ENCODE data around the gene JUN. TPM values are rescaled to one million over a fixed set of nuclear protein-coding genes. Genes with fewer than 3 reads are reported as not detected.

The JUN gene
- total and polyA plus RNA-seq, 2 of the 13 experiments (the other 11 are each of a cell fraction or from before 2014, with no cell fraction given), result 18.2 to 22.3 TPM

DNA sequence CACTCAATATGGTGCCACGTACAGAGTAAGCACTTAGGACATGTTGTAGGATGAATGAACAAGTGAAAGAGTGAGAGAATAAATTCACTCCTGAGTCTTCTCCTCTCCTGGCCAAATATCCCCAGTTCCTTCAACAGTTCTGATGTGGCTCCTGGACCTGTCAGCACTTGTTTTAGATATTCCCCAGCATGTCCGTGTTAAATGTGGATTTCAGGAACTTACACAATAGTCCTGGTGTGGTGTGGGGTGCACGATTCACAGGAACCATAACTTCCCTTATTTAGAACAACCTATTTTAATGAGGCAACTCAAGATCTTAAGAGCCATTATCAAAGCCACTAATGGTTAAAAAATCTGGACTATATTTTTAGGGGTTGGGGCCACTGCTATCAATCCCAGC is 45.0 kb downstream of the JUN start:
- Histone ChIP-seq H3K4me1 (ENCODE audit: insufficient read depth, low read length) (peaks cover 17% of the 10 kb centered on the region), H3K79me2 (ENCODE audit: insufficient read depth, low read length) (no peaks in the 10 kb centered on the region), H3K9ac (ENCODE audit: insufficient read depth, low read depth, low read length) (no peak overlapping the region), H3K27ac (ENCODE audit: extremely low read length, insufficient read depth, low read length) (no peak overlapping the region), H3K4me3 (replicated peaks in 1 of 3; ENCODE audit: insufficient read depth in 1 of 3, low read depth in 2 of 3, low read length in 3 of 3) (no peak overlapping the region), H4K20me1 (ENCODE audit: insufficient read depth, low read length) (no peaks in the 10 kb centered on the region), H2AFZ (ENCODE audit: low read length) (no peak overlapping the region), H3K4me2 (ENCODE audit: low read depth, low read length) (no peak overlapping the region), H3K9me3 (ENCODE audit: low read length) (no peaks in the 10 kb centered on the region), H3K36me3 (replicated peaks in 1 of 2; ENCODE audit: control insufficient read depth in 1 of 2, insufficient read depth in 2 of 2, low read length in 2 of 2) (no peaks in the 10 kb centered on the region), H3K27me3 (ENCODE audit: control insufficient read depth in 1 of 2, insufficient read depth in 2 of 2, low read length in 2 of 2) (peaks cover 0 to 5% of the 10 kb centered on the region in 2 experiments; a peak in 1 of 5 replicates)
- no peak for FAIRE-seq
- TF ChIP-seq ERF (CRISPR knock-in tag; IDR thresholded peaks at IDR 0.05) (no peak), SKI (IDR thresholded peaks at IDR 0.05; ENCODE audit: partially characterized antibody) (no peak), ZSCAN9 (CRISPR knock-in tag; IDR thresholded peaks at IDR 0.05; ENCODE audit: borderline replicate concordance) (no peak), FOSL1 (CRISPR knock-in tag; IDR thresholded peaks at IDR 0.05; ENCODE audit: borderline replicate concordance) (no peak), ZBTB1 (CRISPR knock-in tag; IDR thresholded peaks at IDR 0.05; ENCODE audit: borderline replicate concordance) (no peak), ZNF224 (CRISPR knock-in tag; IDR thresholded peaks at IDR 0.05) (no peak), ZNF512 (CRISPR knock-in tag; IDR thresholded peaks at IDR 0.05) (no peak), CHD4 (IDR thresholded peaks at IDR 0.05; ENCODE audit: borderline replicate concordance, low read length) (no peak), ZC3H13 (CRISPR knock-in tag; IDR thresholded peaks at IDR 0.05) (no peak), ZNF841 (CRISPR knock-in tag; IDR thresholded peaks at IDR 0.05; ENCODE audit: borderline replicate concordance) (no peak), SYNCRIP (IDR thresholded peaks at IDR 0.05; ENCODE audit: insufficient read depth, low read depth, low read length) (no peak), HNRNPLL (IDR thresholded peaks at IDR 0.05; ENCODE audit: low read depth, low read length, poor library complexity, severe bottlenecking) (no peak), PCBP2 (optimal IDR thresholded peaks at IDR 0.05; ENCODE audit: low read depth, low read length, poor library complexity, severe bottlenecking) (no peak), ATM (IDR thresholded peaks at IDR 0.05; ENCODE audit: borderline replicate concordance) (no peak), PHB2 (IDR thresholded peaks at IDR 0.05; ENCODE audit: partially characterized antibody) (no peak), ZNF563 (CRISPR knock-in tag; IDR thresholded peaks at IDR 0.05) (no peak), ZNF124 (CRISPR knock-in tag; IDR thresholded peaks at IDR 0.05) (no peak)
- TF ChIP-seq, protein P1, sequence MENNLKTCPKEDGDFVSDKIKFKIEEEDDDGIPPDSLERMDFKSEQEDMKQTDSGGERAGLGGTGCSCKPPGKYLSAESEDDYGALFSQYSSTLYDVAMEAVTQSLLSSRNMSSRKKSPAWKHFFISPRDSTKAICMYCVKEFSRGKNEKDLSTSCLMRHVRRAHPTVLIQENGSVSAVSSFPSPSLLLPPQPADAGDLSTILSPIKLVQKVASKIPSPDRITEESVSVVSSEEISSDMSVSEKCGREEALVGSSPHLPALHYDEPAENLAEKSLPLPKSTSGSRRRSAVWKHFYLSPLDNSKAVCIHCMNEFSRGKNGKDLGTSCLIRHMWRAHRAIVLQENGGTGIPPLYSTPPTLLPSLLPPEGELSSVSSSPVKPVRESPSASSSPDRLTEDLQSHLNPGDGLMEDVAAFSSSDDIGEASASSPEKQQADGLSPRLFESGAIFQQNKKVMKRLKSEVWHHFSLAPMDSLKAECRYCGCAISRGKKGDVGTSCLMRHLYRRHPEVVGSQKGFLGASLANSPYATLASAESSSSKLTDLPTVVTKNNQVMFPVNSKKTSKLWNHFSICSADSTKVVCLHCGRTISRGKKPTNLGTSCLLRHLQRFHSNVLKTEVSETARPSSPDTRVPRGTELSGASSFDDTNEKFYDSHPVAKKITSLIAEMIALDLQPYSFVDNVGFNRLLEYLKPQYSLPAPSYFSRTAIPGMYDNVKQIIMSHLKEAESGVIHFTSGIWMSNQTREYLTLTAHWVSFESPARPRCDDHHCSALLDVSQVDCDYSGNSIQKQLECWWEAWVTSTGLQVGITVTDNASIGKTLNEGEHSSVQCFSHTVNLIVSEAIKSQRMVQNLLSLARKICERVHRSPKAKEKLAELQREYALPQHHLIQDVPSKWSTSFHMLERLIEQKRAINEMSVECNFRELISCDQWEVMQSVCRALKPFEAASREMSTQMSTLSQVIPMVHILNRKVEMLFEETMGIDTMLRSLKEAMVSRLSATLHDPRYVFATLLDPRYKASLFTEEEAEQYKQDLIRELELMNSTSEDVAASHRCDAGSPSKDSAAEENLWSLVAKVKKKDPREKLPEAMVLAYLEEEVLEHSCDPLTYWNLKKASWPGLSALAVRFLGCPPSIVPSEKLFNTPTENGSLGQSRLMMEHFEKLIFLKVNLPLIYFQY (CRISPR knock-in tag; IDR thresholded peaks at IDR 0.05; ENCODE audit: borderline replicate concordance), result no peak
- ChIA-PET CTCF (ENCODE audit: low intra/inter-chr PET ratio, low total read pairs) (interaction anchor here (1.6 to 2.6 kb wide), 3 partner anchors 30 to 960 kb away, joined by 4 to 51 read pairs (median 6); no protein-coding TSS in a partner anchor), POLR2A (no interaction called here)
- WGBS (ENCODE audit: low lambda C conversion rate), result 6% methylated on average over 3 of the region's 3 CpGs
- in situ Hi-C loops (cut with HindIII; ENCODE audit: extremely low pct_ligation_motif_present, low pct_unique_long_range_greater_than_20kb), result no loop called here
- no peak for ATAC-seq
- intact Hi-C loops (cut with micrococcal nuclease; ENCODE audit: unreplicated experiment), result no loop called here
- no TSS peak for BruUV-seq (replicated peaks)
- DNase-seq (ENCODE audit: low spot score), result no peak

All from HepG2 (cell line).